Mesendoderm (in vitro differentiated cells): Measurements from ENCODE around the gene MFAP1.
"Not testable (repeated sequence)": the region's sequence is repeated elsewhere in the genome, so short reads cannot be mapped to it uniquely, and the experiment has no call there.

Experiments used
- DNase-seq: peaks from one replicate; pipeline ENCODE4 v3.0.0; 2013
- H2AK5ac ChIP-seq: 2 replicates; pipeline ENCODE4 v1.6.1; 2013; ENCODE audit warnings: low read length, inconsistent platforms
- H2BK120ac ChIP-seq: 2 replicates; pipeline ENCODE4 v1.6.1; 2013; ENCODE audit warnings: low read depth, mild to moderate bottlenecking, low read length, moderate library complexity, mixed read lengths
- H2BK15ac ChIP-seq: replicated peaks from 2 replicates; pipeline ENCODE4 v1.6.1; 2013; ENCODE audit warnings: low read depth, mild to moderate bottlenecking, moderate library complexity
- H2BK5ac ChIP-seq: 2 replicates; pipeline ENCODE4 v1.6.1; 2013; ENCODE audit warnings: low read length, inconsistent platforms
- H3K18ac ChIP-seq: 2 replicates; pipeline ENCODE4 v1.6.1; 2013; ENCODE audit warnings: mild to moderate bottlenecking, low read length, mixed read lengths
- H3K23ac ChIP-seq: one replicate; pipeline ENCODE4 v1.6.1; 2013; ENCODE audit warnings: low read length
- H3K27ac ChIP-seq: 2 replicates; pipeline ENCODE4 v1.5.1; 2013; ENCODE audit warnings: low read depth, mild to moderate bottlenecking, inconsistent platforms, low read length, moderate library complexity
- H3K27me3 ChIP-seq: 2 replicates; pipeline ENCODE4 v1.6.1; 2013; ENCODE audit warnings: low read length, control low read depth, mild to moderate bottlenecking, inconsistent platforms; ENCODE audit not compliant: insufficient read depth, poor library complexity
- H3K36me3 ChIP-seq: 2 replicates; pipeline ENCODE4 v1.6.1; 2013; ENCODE audit warnings: low read length, inconsistent platforms; ENCODE audit not compliant: control insufficient read depth, insufficient read depth
- H3K4ac ChIP-seq: one replicate; pipeline ENCODE4 v1.6.1; 2013; ENCODE audit warnings: low read depth, mild to moderate bottlenecking, low read length, moderate library complexity
- H3K4me1 ChIP-seq: 2 replicates; pipeline ENCODE4 v1.6.1; 2013; ENCODE audit warnings: low read depth, low read length, inconsistent platforms; ENCODE audit not compliant: control insufficient read depth
- H3K4me2 ChIP-seq: 2 replicates; pipeline ENCODE4 v1.6.1; 2013; ENCODE audit warnings: low read length
- H3K4me3 ChIP-seq: 2 replicates; pipeline ENCODE4 v1.5.1; 2013; ENCODE audit warnings: mild to moderate bottlenecking, low read length
- H3K56ac ChIP-seq: one replicate; pipeline ENCODE4 v1.6.1; 2013; ENCODE audit warnings: low read length
- H3K79me1 ChIP-seq: 2 replicates; pipeline ENCODE4 v1.6.1; 2013; ENCODE audit warnings: low read length, inconsistent platforms
- H3K79me2 ChIP-seq: 2 replicates; pipeline ENCODE4 v1.6.1; 2013; ENCODE audit warnings: mild to moderate bottlenecking, low read length; ENCODE audit not compliant: control insufficient read depth, insufficient read depth
- H3K9ac ChIP-seq: 2 replicates; pipeline ENCODE4 v1.6.1; 2013; ENCODE audit warnings: low read length, inconsistent platforms
- H4K5ac ChIP-seq: one replicate; pipeline ENCODE4 v1.6.1; 2013; ENCODE audit warnings: low read length
- H4K8ac ChIP-seq: one replicate; pipeline ENCODE4 v1.6.1; 2013; ENCODE audit warnings: low read depth, mild to moderate bottlenecking, control low read depth, low read length, moderate library complexity
- WGBS: extraction: QIAGEN DNeasy Blood & Tissue Kit; methylation state at CpG from one replicate; pipeline ENCODE4 v1.1.7; 2013; ENCODE audit warnings: low lambda C conversion rate, missing lambda C conversion rate; ENCODE audit not compliant: insufficient coverage; ENCODE audit errors: extremely low coverage; 5-methylcytosine and 5-hydroxymethylcytosine counted together

MFAP1 gene

GRCh38 chr15:43828061-43828657, 3.7 kb upstream of the MFAP1 start:
- Histone ChIP-seq H2AK5ac (no peak overlapping the region), H3K4me2 (no peak overlapping the region), H4K5ac (no peak overlapping the region), H3K27ac (no peak overlapping the region), H3K56ac (no peak overlapping the region), H4K8ac (no peak overlapping the region), H3K79me1 (peaks cover 1% of the 10 kb centered on the region), H3K23ac (no peak overlapping the region), H3K4ac (no peak overlapping the region), H2BK15ac (no peak overlapping the region), H3K27me3 (no peaks in the 10 kb centered on the region), H3K36me3 (no peaks in the 10 kb centered on the region), H3K79me2 (peaks cover 2% of the 10 kb centered on the region), H2BK5ac (no peak overlapping the region), H3K4me1 (no peaks in the 10 kb centered on the region), H2BK120ac (no peak overlapping the region), H3K18ac (no peak overlapping the region), H3K9ac (peak overlapping the region; percentile 33), H3K4me3 (no peak overlapping the region)
- DNase-seq = no peak
- WGBS = no CpG with 5 or more reads among the region's 6 CpGs

- Histone ChIP-seq H3K79me1 (peaks cover 1% of the 10 kb centered on the region), H3K27me3 (no peaks in the 10 kb centered on the region), H3K4me3 (peak within 1 kb of the TSS; percentile 59), H3K4me1 (no peaks in the 10 kb centered on the region), H3K56ac (peak within 1 kb of the TSS; percentile 90), H3K23ac (no peak within 1 kb of the TSS), H4K8ac (no peak within 1 kb of the TSS), H2AK5ac (no peak within 1 kb of the TSS), H3K27ac (no peak within 1 kb of the TSS), H3K18ac (no peak within 1 kb of the TSS), H2BK5ac (no peak within 1 kb of the TSS), H2BK15ac (no peak within 1 kb of the TSS), H4K5ac (peak within 1 kb of the TSS; percentile 87), H3K79me2 (peaks cover 2% of the 10 kb centered on the region), H3K9ac (peak within 1 kb of the TSS; percentile 83), H3K4ac (no peak within 1 kb of the TSS), H2BK120ac (no peak within 1 kb of the TSS), H3K4me2 (peak within 1 kb of the TSS; percentile 30), H3K36me3 (no peaks in the 10 kb centered on the region)
- DNase-seq = peak; percentile 95
- no CpG with 5 or more reads among the region's 48 CpGs for WGBS
Measured at GRCh38 chr15:43826508-43827341, 2.2 kb upstream of the MFAP1 start, which contains the start of gene WDR76. WDR76 (plus strand) TSS chr15:43827002; CDS start chr15:43827033, 31 bp downstream.

- DNase-seq = no peak
- H4K8ac ChIP-seq = no peak overlapping the region
- no peaks in the 10 kb centered on the region for H3K4me1 ChIP-seq
- H3K23ac ChIP-seq = no peak overlapping the region
- H3K18ac ChIP-seq = no peak overlapping the region
- H2AK5ac ChIP-seq = no peak overlapping the region
- no peak overlapping the region for H3K4me2 ChIP-seq
- H2BK5ac ChIP-seq = no peak overlapping the region
- H3K79me1 ChIP-seq = peaks cover 1% of the 10 kb centered on the region
- no CpG with 5 or more reads among the region's 11 CpGs for WGBS
- H3K27me3 ChIP-seq = no peaks in the 10 kb centered on the region
- H2BK120ac ChIP-seq = no peak overlapping the region
- peak overlapping the region; percentile 87 for H4K5ac ChIP-seq
- H3K4ac ChIP-seq = no peak overlapping the region
- H3K27ac ChIP-seq = no peak overlapping the region
- no peak overlapping the region for H3K9ac ChIP-seq
- no peaks in the 10 kb centered on the region for H3K36me3 ChIP-seq
- peaks cover 2% of the 10 kb centered on the region for H3K79me2 ChIP-seq
- no peak overlapping the region for H2BK15ac ChIP-seq
- H3K4me3 ChIP-seq = no peak overlapping the region
- H3K56ac ChIP-seq = no peak overlapping the region
Measured at GRCh38 chr15:43826029-43826507, 1.6 kb upstream of the MFAP1 start.

DNA sequence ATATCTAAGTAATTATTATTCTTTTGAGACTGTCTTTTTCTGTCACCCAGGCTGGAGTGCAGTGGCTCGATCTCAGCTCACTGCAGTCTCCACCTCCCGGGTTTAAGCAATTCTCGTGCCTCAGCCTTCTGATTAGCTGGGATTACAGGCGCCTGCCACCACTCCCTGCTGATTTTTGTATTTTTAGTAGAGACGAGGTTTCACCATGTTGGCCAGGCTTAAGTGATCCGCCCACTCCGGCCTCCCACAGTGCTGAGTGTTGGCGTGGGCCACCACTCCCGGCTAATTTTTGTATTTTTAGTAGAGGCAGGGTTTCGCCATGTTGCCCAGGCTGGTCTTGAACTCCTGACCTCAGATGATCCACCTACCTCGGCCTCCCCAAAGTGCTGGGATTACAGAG, 815 bp upstream of the MFAP1 start:
- H4K5ac ChIP-seq, H3K4ac ChIP-seq, H3K56ac ChIP-seq, H2AK5ac ChIP-seq, H3K4me2 ChIP-seq, H3K23ac ChIP-seq, H3K27ac ChIP-seq, H3K4me3 ChIP-seq, H2BK120ac ChIP-seq, H2BK5ac ChIP-seq, H4K8ac ChIP-seq, DNase-seq, H3K36me3 ChIP-seq, H3K27me3 ChIP-seq, H3K9ac ChIP-seq, H2BK15ac ChIP-seq, H3K4me1 ChIP-seq, H3K18ac ChIP-seq, H3K79me2 ChIP-seq, H3K79me1 ChIP-seq: not testable (repeated sequence)
- no CpG with 5 or more reads among the region's 11 CpGs for WGBS

DNA sequence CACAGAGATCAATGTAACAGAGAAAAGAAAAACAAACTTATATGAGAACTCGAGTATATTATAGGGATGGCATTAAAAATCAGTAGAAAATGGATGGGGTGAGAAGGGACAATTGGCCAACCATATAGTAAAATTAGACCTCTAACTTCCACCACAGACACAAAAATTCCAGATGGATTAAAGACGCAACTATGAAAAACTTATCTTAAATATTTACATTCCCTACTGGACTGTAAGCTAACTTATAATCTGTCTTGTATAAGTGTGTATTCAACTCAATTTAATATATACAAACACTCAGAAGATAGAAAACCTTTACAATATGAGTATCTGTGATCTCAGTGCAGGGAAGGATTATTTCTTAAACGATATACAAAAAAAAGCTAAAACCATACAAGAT, 3.0 kb downstream of the MFAP1 start:
- Histone ChIP-seq H3K4me3 (no peak overlapping the region), H3K79me2 (peaks cover 8% of the 10 kb centered on the region), H3K27me3 (no peaks in the 10 kb centered on the region), H3K56ac (no peak overlapping the region), H3K23ac (no peak overlapping the region), H3K4me1 (no peaks in the 10 kb centered on the region), H3K4ac (no peak overlapping the region), H3K27ac (no peak overlapping the region), H2BK5ac (no peak overlapping the region), H3K18ac (no peak overlapping the region), H3K4me2 (no peak overlapping the region), H3K9ac (no peak overlapping the region), H4K5ac (no peak overlapping the region), H2BK120ac (no peak overlapping the region), H2BK15ac (no peak overlapping the region), H4K8ac (no peak overlapping the region), H3K79me1 (peaks cover 1% of the 10 kb centered on the region), H2AK5ac (no peak overlapping the region), H3K36me3 (no peaks in the 10 kb centered on the region)
- WGBS = no CpG with 5 or more reads among the region's 3 CpGs
- DNase-seq = no peak
